HL-60 (cell line): ENCODE results near the gene S100A13.

Source experiments
- CTCF ChIP-seq: IDR thresholded peaks from one replicate; pipeline ENCODE4 v1.5.1; 2011; ENCODE audit warnings: low read length, control low read depth, inconsistent platforms; ENCODE audit not compliant: insufficient read depth
- GABPA ChIP-seq: IDR thresholded peaks from 2 replicates; pipeline ENCODE4 v1.6.1; 2012; ENCODE audit warnings: low read depth
- POLR2AphosphoS5 ChIP-seq: IDR thresholded peaks from 2 replicates; pipeline ENCODE4 v1.6.1; 2012; ENCODE audit warnings: low read depth
- REST ChIP-seq: IDR thresholded peaks from 2 replicates; pipeline ENCODE4 v1.6.1; 2012; ENCODE audit warnings: low read depth; ENCODE audit not compliant: insufficient replicate concordance

- TF ChIP-seq CTCF (no peak), GABPA (no peak), POLR2AphosphoS5 (no peak), REST (no peak)
Measured at GRCh38 chr1:153578490-153578889, 48.8 kb downstream of the S100A13 start.
